Endothelial cell of coronary artery (primary cell): ENCODE data around the gene DDB1. TPM values are rescaled to one million over a fixed set of nuclear protein-coding genes. Genes with fewer than 3 reads are reported as not detected.

Experiments used
- total RNA-seq: library from RNA; depleted of rRNA; stranded (reverse); fragments of >200 nt; gene quantifications from 2 replicates; pipeline ENCODE4 v1.2.3, GENCODE V29; 2014

DDB1 gene
- total RNA-seq = 274 and 319 TPM in 2 replicates

DNA sequence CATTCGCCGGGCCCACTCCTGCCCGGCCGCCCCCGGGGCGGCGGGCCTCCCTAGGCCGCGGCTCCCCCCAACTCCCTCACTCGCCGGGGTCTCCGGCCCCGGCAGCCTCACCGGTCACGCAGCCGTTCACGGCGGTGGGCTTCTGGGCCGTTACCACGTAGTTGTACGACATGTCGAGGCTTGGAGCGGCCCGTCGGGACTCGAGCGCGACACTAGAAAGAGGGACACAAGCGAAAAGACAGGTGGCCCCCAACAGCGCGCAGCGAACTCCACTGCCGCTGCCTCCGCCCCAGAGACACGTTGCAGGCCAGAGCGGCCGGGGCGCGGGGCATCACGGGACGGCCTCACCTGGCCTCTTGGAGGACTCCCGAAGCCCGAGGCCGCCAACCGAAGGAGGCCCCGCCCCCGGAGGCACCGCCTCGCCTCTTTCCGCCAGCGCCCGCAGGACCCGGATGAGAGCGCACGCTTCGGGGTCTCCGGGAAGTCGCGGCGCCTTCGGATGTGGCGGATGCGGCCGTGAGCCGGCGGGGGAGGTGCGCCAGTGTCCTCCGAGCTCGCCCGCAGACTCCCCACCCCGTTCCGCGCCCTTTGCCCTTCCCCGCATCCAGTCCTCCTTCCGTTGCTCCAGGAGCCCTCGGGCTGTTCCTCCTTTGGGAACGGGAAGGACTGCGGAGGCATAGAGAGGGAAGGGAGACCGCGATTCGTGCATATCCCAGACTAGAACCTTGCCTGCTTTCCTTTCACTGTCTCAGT, at the start of gene DDB1, which contains the start of gene TKFC:
Gene DDB1, minus strand, starts transcription at position 309 of the 753 bp plus-strand sequence. Its CDS starts 137 bp downstream, at position 172.
Gene TKFC, plus strand, starts transcription at position 432 of the 753 bp plus-strand sequence. CDS start 1,501 bp downstream, outside the sequence.

GRCh38 chr11:61361741-61362541, 29.0 kb upstream of the DDB1 start, which contains the start of the genes CYB561A3 and TMEM138:
Gene CYB561A3 (minus strand): TSS chr11:61361882. CDS start chr11:61356713, 5,169 bp downstream.
Gene TMEM138 (plus strand): TSS chr11:61362374. CDS start chr11:61364391, 2,017 bp downstream.

GRCh38 chr11:61294717-61295595, 37.9 kb downstream of the DDB1 start, which contains the start of gene VWCE:
Gene VWCE (minus strand): TSS chr11:61295316. CDS start chr11:61295037, 279 bp downstream.

Other genes with a start within 250 kb of the DDB1 start
- gene CD5, start 230.6 kb downstream of the DDB1 start, total RNA-seq = not detected in 2 replicates
- gene VPS37C, start 171.7 kb downstream of the DDB1 start, total RNA-seq = 8.0 and 8.3 TPM in 2 replicates
- 0.09 TPM in 1 of 2 replicates, not detected in the other for gene PGA3, start 129.6 kb downstream of the DDB1 start, total RNA-seq
- not detected in 2 replicates for gene PGA4, start 110.8 kb downstream of the DDB1 start, total RNA-seq
- gene PGA5, start 91.9 kb downstream of the DDB1 start, total RNA-seq = not detected in 2 replicates
- 1.9 and 4.1 TPM in 2 replicates for gene VWCE, start 37.8 kb downstream of the DDB1 start, total RNA-seq
- 12.3 and 18.7 TPM in 2 replicates for gene TKFC, start 123 bp upstream of the DDB1 start, total RNA-seq
- 30.8 and 32.1 TPM in 2 replicates for gene CYB561A3, start 28.8 kb upstream of the DDB1 start, total RNA-seq
- 10.0 and 13.3 TPM in 2 replicates for gene TMEM138, start 29.3 kb upstream of the DDB1 start, total RNA-seq
- 6.6 and 9.1 TPM in 2 replicates for gene TMEM216, start 59.5 kb upstream of the DDB1 start, total RNA-seq
- 10.1 and 13.2 TPM in 2 replicates for gene CPSF7, start 96.9 kb upstream of the DDB1 start, total RNA-seq
- gene SDHAF2, start 97.0 kb upstream of the DDB1 start, total RNA-seq = 41.4 and 50.6 TPM in 2 replicates
- gene LRRC10B, start 175.6 kb upstream of the DDB1 start, total RNA-seq = not detected in 2 replicates
- gene SYT7, start 248.0 kb upstream of the DDB1 start, total RNA-seq = 0.18 and 0.19 TPM in 2 replicates